Tibial artery (tissue), 4 donors: ENCODE results near the gene SUCLG2.

ENCODE experiments used
- DNase-seq, 2 donors: peaks; one replicate each; pipeline ENCODE4 v3.0.0-alpha.2; 2019
- H3K27ac ChIP-seq, 2 donors: fragments of 200-600 bp; sonication (generic) in 1 of 2; 1 replicate in 1 of 2; 2 replicates in 1 of 2; pipeline ENCODE4 v1.5.1; 2018 to 2019; ENCODE audit warnings: mild to moderate bottlenecking in 1 of 2
- H3K27me3 ChIP-seq, 2 donors: fragments of 200-600 bp; sonication (generic) in 1 of 2; one replicate each; pipeline versions ENCODE4 v1.5.1 to v1.6.0; 2016 to 2019
- H3K36me3 ChIP-seq, 3 donors: fragments of 200-600 bp; sonication (generic) in 2 of 3; one replicate each; pipeline ENCODE4 v1.5.1; 2016 to 2019; ENCODE audit warnings: mild to moderate bottlenecking in 2 of 3
- H3K4me1 ChIP-seq, 4 donors: fragments of 200-600 bp; sonication (generic) in 2 of 4; 1 replicate in 3 of 4; 2 replicates in 1 of 4; pipeline ENCODE4 v1.5.1; 2016 to 2019
- H3K4me3 ChIP-seq, 2 donors: fragments of 200-600 bp; sonication (generic) in 1 of 2; 1 replicate in 1 of 2; 2 replicates in 1 of 2; pipeline ENCODE4 v1.5.1; 2018 to 2019; ENCODE audit warnings: mild to moderate bottlenecking in 2 of 2
- H3K9me3 ChIP-seq, 3 donors: fragments of 200-600 bp; sonication (generic) in 1 of 3; one replicate each; pipeline ENCODE4 v1.5.1; 2016 to 2019
- intact Hi-C: fragments of 100-400 bp; cut with DNase I; formaldehyde crosslinking; loops from one replicate; pipeline ENCODE4 v1.15.0; 2023; ENCODE audit warnings: low total_unique reads
- TF ChIP-seq, protein P1 (sequence below), 2 experiments: fragments of 200-600 bp in 1 of 2; fragments of 450-650 bp in 1 of 2; IDR thresholded peaks; one replicate each; pipeline ENCODE4 v1.5.1; 2017 to 2019; ENCODE audit warnings: antibody characterized with exemption in 2 of 2, mild to moderate bottlenecking in 1 of 2, moderate library complexity in 1 of 2

The SUCLG2 gene

DNA sequence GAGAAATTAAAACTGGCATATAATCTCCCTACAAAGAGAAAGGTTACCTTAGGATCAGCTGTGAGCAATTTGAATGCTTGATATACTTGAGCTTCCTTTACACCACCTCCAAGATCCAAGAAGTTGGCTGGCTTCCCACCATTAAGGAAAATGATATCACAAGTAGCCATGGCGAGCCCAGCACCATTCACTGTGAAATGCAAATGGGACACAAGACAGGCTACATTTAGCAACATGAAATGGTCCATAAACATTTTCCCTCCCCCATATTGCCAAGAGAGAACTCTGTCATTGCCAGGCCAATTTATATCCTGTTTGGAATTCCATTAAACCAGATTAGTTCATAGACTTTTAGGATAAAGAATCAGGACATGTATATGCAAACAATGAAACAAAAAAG lies 158.7 kb downstream of the SUCLG2 start:
- H3K36me3 ChIP-seq = peaks cover 12 to 23% (median 18%) of the 10 kb centered on the region in 3 donors
- intact Hi-C loops = no loop called here
- TF ChIP-seq, protein P1, sequence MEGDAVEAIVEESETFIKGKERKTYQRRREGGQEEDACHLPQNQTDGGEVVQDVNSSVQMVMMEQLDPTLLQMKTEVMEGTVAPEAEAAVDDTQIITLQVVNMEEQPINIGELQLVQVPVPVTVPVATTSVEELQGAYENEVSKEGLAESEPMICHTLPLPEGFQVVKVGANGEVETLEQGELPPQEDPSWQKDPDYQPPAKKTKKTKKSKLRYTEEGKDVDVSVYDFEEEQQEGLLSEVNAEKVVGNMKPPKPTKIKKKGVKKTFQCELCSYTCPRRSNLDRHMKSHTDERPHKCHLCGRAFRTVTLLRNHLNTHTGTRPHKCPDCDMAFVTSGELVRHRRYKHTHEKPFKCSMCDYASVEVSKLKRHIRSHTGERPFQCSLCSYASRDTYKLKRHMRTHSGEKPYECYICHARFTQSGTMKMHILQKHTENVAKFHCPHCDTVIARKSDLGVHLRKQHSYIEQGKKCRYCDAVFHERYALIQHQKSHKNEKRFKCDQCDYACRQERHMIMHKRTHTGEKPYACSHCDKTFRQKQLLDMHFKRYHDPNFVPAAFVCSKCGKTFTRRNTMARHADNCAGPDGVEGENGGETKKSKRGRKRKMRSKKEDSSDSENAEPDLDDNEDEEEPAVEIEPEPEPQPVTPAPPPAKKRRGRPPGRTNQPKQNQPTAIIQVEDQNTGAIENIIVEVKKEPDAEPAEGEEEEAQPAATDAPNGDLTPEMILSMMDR (IDR thresholded peaks at IDR 0.05) = no peak
- no peak for DNase-seq
- H3K4me1 ChIP-seq = peaks cover 0 to 17% (median 0%) of the 10 kb centered on the region in 4 donors
- H3K27me3 ChIP-seq = no peaks in the 10 kb centered on the region
- H3K4me3 ChIP-seq = no peak overlapping the region
- H3K9me3 ChIP-seq = no peaks in the 10 kb centered on the region
- no peak overlapping the region for H3K27ac ChIP-seq

DNA sequence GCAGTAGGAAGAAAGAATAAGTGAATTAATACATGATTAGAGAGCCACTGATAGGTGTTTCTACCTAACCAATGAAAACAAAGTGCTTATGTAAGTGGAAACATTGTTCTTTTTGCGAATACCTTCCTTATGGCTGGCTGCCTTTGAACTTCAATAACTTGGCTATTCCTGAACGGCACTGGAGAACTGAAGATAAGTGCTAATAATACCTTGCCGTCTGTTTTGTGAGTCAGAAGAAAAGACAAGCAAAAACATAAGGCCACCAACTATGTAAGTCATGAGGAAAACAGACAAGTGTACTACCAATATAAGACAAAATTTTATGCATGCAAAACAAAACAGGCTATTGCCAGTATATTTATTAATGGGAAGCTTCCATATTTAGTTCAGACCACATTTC lies 160.6 kb downstream of the SUCLG2 start:
- DNase-seq = no peak
- Histone ChIP-seq H3K27me3 (no peaks in the 10 kb centered on the region), H3K4me3 (no peak overlapping the region), H3K4me1 (peaks cover 0 to 37% (median 0%) of the 10 kb centered on the region in 4 donors), H3K36me3 (peaks cover 12 to 23% (median 18%) of the 10 kb centered on the region in 3 donors), H3K9me3 (no peaks in the 10 kb centered on the region), H3K27ac (no peak overlapping the region)
- intact Hi-C loops = no loop called here
- TF ChIP-seq, protein P1 (IDR thresholded peaks at IDR 0.05) = no peak

DNA sequence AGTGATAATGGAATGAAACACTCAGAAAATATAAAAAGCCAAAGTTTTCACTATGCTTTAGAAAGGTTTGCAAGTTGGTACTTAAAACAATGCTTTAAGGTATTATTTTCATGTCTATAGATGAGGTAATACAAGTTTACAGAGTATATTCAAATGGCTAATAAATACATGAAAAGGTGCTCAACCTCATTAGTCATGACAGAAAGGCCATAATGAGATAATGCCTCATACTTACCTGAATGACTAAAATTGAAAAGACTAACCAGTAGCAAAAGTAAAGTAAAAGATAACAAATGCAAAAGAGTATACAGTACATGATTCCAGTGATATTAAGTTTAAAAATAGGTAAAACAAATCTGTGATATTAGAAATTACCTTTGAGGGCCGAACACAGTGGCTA lies 163.8 kb downstream of the SUCLG2 start:
- no peak for DNase-seq
- H3K27ac ChIP-seq = peak overlapping the region in 1 of 2 donors; percentile 53
- intact Hi-C loops = no loop called here
- H3K4me1 ChIP-seq = peaks cover 0 to 42% (median 9%) of the 10 kb centered on the region in 4 donors
- TF ChIP-seq, protein P1 (IDR thresholded peaks at IDR 0.05) = no peak
- peaks cover 10 to 20% (median 17%) of the 10 kb centered on the region in 3 donors for H3K36me3 ChIP-seq
- no peaks in the 10 kb centered on the region for H3K9me3 ChIP-seq
- H3K4me3 ChIP-seq = no peak overlapping the region
- no peaks in the 10 kb centered on the region for H3K27me3 ChIP-seq

DNA sequence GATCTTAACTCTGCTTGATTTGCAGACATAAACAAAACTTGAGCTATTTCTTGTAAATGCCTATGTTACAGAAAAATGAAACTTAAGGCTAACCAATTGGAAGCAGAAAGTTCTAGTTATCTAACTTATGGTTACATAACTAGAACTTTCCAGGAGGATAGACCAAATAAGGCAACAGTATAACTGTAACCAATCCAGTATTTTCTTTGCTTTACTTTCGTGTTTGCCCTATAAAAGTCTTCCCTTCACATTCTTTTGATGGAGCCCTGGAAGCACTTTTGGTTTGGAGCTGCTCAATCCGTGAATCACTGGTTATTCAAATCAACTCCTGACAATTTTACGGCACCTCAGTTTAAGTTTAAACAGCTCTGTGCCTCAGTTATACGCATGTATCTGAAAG lies 164.6 kb downstream of the SUCLG2 start:
- intact Hi-C loops = no loop called here
- no peak for DNase-seq
- Histone ChIP-seq H3K4me3 (no peak overlapping the region), H3K9me3 (no peaks in the 10 kb centered on the region), H3K27ac (peak overlapping the region in 1 of 2 donors; percentile 53), H3K27me3 (no peaks in the 10 kb centered on the region), H3K4me1 (peaks cover 0 to 42% (median 9%) of the 10 kb centered on the region in 4 donors), H3K36me3 (peaks cover 1 to 11% (median 8%) of the 10 kb centered on the region in 3 donors)
- TF ChIP-seq, protein P1 (IDR thresholded peaks at IDR 0.05) = no peak

DNA sequence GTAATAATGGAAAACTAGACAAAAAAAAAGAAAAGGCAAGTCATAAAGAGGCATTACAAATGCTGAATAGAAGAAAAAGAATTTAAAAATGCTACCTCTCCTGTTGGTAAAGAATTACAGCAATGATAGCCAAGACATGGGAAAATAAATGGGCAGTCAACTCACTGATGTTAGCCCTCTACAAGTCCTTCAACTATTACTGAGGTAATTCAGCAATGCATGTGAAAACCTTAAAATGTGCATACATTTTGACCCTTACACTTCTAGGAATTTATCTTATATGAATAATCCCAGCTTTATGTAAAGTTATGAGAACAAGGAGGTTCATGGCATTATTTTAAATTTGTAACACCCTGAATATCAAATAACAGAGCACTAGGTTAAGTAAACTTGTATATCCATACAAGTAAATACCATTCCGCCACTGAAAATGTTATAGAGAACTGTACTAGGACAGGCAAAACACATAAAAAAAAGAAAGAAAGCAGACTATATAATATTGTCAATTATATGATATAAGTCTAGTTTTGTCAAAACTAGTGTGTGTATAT lies 166.8 kb downstream of the SUCLG2 start:
- intact Hi-C loops = no loop called here
- H3K27me3 ChIP-seq = no peaks in the 10 kb centered on the region

More for the DNA sequence above, 166.8 kb downstream of the SUCLG2 start:
- DNase-seq = no peak
- Histone ChIP-seq H3K4me1 (peaks cover 0 to 42% (median 9%) of the 10 kb centered on the region in 4 donors), H3K27ac (no peak overlapping the region), H3K36me3 (no peaks in the 10 kb centered on the region), H3K9me3 (no peaks in the 10 kb centered on the region), H3K4me3 (no peak overlapping the region)
- TF ChIP-seq, protein P1 (IDR thresholded peaks at IDR 0.05) = no peak
